Activated CD4-positive, alpha-beta T cell treated with anti-CD3 and anti-CD28 coated beads, Interleukin-2, amount 10 ng/mL, durations not matched to agents 24 days and 14 days (primary cell): ENCODE results near the gene OAS3. TPM values are rescaled to one million over a fixed set of nuclear protein-coding genes. Genes with fewer than 3 reads are reported as not detected.
"Not testable (repeated sequence)": the region's sequence is repeated elsewhere in the genome, so short reads cannot be mapped to it uniquely, and the experiment has no call there.

Experiments
- DNase-seq: peaks from one replicate; pipeline ENCODE4 v3.0.0; 2022
- H3K27ac Mint-ChIP-seq: one replicate; pipeline ENCODE4 v1.8.0; 2022; ENCODE audit warnings: mild to moderate bottlenecking, mixed read lengths
- H3K27me3 Mint-ChIP-seq: one replicate; pipeline ENCODE4 v1.8.0; 2022; ENCODE audit warnings: mixed read lengths
- H3K36me3 Mint-ChIP-seq: one replicate; pipeline ENCODE4 v1.8.0; 2022; ENCODE audit warnings: low read depth, mild to moderate bottlenecking, mixed read lengths
- H3K4me1 Mint-ChIP-seq: one replicate; pipeline ENCODE4 v1.8.0; 2021; ENCODE audit warnings: mixed read lengths
- H3K4me3 Mint-ChIP-seq: one replicate; pipeline ENCODE4 v1.8.0; 2022; ENCODE audit warnings: mild to moderate bottlenecking, moderate library complexity, mixed read lengths
- H3K9me3 Mint-ChIP-seq: one replicate; pipeline ENCODE4 v1.8.0; 2021; ENCODE audit warnings: mixed read lengths
- intact Hi-C: fragments of 100-400 bp; cut with micrococcal nuclease; formaldehyde crosslinking; loops from one replicate; pipeline ENCODE4 v1.15.1; 2023
- total RNA-seq: library from RNA; stranded (reverse); gene quantifications from 2 replicates; pipeline ENCODE4 v1.2.3, GENCODE V29; 2022

Gene OAS3
- total RNA-seq, 1 donor from 2014 or later: 48.9 TPM

DNA sequence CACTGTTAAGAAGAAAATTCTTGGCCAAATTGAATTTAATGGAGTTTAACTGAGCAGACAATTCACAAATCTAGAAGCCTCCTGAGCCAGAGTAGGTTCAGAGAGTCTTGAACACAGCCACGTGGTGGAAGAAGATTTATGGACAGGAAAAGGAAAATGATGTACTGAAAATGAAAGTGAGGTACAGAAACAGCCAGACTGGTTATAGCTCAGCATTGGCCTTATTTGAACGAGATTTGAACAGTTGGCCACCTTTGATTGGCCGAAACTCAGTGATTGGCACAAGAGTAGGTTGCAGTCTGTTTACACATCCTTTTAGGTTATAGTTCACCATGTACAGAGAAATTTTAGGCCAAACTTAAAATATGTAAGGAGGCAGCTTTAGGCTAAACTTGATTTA lies 50.0 kb downstream of the OAS3 start:
- peaks cover 59% of the 10 kb centered on the region for H3K4me1 Mint-ChIP-seq
- intact Hi-C loops: loop anchor here (1.0 kb wide), 1 partner anchor 10 kb away; the partner anchor contains the start of gene OAS2
- peak; percentile 82 for DNase-seq
- no peaks in the 10 kb centered on the region for H3K27me3 Mint-ChIP-seq
- peaks cover 23% of the 10 kb centered on the region for H3K9me3 Mint-ChIP-seq
- H3K27ac Mint-ChIP-seq: peak overlapping the region; percentile 91
- H3K4me3 Mint-ChIP-seq: peak overlapping the region; percentile 40
- H3K36me3 Mint-ChIP-seq: peaks cover 96% of the 10 kb centered on the region

DNA sequence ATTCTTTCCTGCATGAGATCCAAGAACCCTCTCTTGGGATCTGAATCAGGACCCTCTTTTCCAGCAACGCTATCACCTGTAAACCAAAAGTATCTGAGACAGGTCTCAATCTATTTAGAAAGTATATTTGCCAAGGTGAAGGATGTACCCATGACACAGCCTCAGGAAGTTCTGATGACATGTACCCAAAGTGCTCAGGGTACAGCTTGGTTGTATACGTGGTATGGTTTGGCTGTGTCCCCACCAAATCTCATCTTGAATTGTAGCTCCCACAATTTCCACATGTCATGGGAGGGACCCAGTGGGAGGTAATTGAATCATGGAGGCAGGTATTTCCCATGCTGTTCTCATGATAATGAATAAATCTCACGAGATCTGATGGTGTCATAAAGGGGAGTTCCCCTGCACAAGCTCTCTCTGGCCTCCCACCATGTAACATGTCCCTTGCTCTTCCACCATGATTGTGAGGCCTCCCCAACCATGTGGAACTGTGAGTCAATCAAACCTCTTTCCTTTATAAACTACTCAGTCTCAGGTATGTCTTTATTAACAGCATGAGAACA lies 50.6 kb downstream of the OAS3 start:
- not testable (repeated sequence) for DNase-seq, H3K27me3 Mint-ChIP-seq, H3K4me3 Mint-ChIP-seq
- peaks cover 22% of the 10 kb centered on the region for H3K9me3 Mint-ChIP-seq
- H3K4me1 Mint-ChIP-seq: peaks cover 59% of the 10 kb centered on the region
- intact Hi-C loops: loop anchor here (1.0 kb wide), 1 partner anchor 11 kb away; the partner anchor contains the start of gene OAS2
- peak overlapping the region; percentile 91 for H3K27ac Mint-ChIP-seq
- H3K36me3 Mint-ChIP-seq: peaks cover 94% of the 10 kb centered on the region

DNA sequence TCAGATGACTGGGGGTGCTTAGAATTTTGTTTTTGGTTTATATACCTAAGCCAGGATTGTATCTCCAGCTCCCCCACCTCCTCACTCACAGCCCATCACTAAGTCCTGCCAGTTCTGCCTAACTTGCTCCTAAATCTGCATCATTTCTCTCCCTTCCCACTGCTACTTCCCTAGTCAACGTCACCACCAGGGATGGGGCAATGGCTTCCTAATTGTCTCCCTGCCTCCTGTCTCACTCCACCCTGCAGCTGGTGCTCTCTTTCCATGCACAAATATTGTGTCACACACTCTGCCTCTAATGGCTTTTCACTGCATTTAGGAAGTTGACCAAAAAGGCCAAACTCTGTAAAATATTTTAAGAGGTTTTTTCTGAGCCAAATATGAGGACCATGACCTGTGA lies 51.5 kb downstream of the OAS3 start:
- intact Hi-C loops: loop anchor here (5.0 kb wide), 1 partner anchor 42 kb away; no protein-coding TSS in a partner anchor
- Mint-ChIP-seq H3K4me1 (peaks cover 58% of the 10 kb centered on the region), H3K27ac (peak overlapping the region; percentile 91), H3K9me3 (peaks cover 13% of the 10 kb centered on the region), H3K4me3 (no peak overlapping the region), H3K36me3 (peaks cover 90% of the 10 kb centered on the region), H3K27me3 (no peaks in the 10 kb centered on the region)
- DNase-seq: no peak

DNA sequence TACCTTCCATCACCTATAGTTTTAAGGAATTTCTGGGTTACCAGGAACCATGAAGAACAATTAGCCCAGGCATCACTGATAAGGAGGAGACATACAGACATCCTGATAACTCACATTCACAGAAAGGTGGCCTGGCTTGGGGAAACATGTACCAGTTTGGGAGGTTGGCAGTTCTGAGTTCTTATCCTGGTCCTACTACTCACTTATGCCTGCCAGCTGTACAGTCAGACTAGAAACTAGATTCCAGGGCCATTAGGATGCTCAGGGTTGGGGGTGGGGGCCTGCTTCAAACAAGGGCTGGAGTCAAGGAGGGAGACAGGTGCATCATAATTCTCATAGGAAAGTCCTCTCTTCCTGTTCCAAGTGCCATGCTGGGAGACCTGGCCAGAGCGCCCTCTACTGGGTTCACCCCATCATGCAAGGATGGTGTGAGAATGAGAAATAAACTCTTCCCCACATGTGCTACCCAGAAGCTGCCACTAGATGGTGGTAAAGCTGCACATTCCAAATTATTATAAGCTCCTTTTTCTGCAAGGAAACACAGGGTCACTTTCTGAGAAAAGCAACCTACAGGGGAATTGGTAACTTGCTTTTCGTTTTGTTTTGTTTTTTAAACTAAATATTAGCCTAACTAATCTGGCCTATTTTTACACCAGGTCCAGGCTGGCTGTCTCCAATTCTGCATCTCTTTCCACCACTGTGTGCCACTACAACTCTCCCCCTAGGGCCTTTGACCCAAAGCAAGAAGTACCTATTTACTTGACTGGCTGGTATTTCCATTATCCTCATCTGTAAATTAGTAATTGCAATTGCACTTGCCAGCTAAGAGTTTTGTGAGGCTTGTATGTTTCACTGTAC lies 54.5 kb downstream of the OAS3 start:
- intact Hi-C loops: loop anchor here (5.0 kb wide), 1 partner anchor 40 kb away; no protein-coding TSS in a partner anchor
- Mint-ChIP-seq H3K4me3 (no peak overlapping the region), H3K27ac (peak overlapping the region; percentile 51), H3K27me3 (no peaks in the 10 kb centered on the region), H3K36me3 (peaks cover 94% of the 10 kb centered on the region), H3K9me3 (peaks cover 15% of the 10 kb centered on the region), H3K4me1 (peaks cover 41% of the 10 kb centered on the region)
- peak; percentile 88 for DNase-seq

DNA sequence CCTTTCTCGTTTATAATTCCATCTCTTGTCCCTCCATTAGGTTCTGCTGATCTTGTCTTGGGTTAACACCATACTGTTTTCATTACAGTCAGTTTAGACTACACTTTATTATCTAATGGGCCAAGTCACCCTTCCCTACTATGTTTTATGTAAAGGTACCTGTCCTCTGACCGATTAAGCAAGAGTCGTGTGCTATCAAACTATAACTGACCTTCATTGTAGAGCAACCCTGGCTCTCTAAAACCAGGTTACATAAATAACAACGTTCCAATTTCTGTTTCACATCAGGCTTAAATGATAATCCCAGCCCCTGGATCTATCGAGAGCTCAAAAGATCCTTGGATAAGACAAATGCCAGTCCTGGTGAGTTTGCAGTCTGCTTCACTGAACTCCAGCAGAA lies 56.7 kb downstream of the OAS3 start:
- H3K4me3 Mint-ChIP-seq: no peak overlapping the region
- H3K27ac Mint-ChIP-seq: no peak overlapping the region
- H3K9me3 Mint-ChIP-seq: peaks cover 9% of the 10 kb centered on the region
- DNase-seq: no peak
- intact Hi-C loops: no loop called here
- peaks cover 24% of the 10 kb centered on the region for H3K4me1 Mint-ChIP-seq
- no peaks in the 10 kb centered on the region for H3K27me3 Mint-ChIP-seq
- H3K36me3 Mint-ChIP-seq: peaks cover 94% of the 10 kb centered on the region

DNA sequence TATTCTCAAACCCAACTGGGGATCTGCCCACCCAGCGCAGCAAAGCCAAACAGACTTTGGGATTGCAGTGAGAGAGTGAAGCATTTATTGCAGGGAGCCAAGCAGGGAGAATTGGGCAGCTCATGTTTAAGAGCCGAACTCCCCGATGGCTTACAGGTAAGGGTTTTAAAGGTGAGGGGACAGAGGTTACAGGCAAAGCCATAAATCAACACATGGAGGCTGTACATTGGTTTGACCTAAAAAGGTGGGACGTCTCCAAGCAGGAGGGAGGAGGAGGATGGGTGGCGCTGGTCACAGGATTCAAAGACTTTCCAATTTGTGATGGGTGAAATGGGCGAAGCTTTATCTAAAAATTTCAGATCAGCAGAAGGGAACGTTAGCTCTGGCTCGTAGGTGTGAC lies 58.2 kb downstream of the OAS3 start:
- Mint-ChIP-seq H3K27me3 (no peaks in the 10 kb centered on the region), H3K27ac (no peak overlapping the region), H3K36me3 (peaks cover 91% of the 10 kb centered on the region), H3K9me3 (peaks cover 9% of the 10 kb centered on the region), H3K4me1 (peaks cover 17% of the 10 kb centered on the region), H3K4me3 (no peak overlapping the region)
- intact Hi-C loops: no loop called here
- DNase-seq: no peak

DNA sequence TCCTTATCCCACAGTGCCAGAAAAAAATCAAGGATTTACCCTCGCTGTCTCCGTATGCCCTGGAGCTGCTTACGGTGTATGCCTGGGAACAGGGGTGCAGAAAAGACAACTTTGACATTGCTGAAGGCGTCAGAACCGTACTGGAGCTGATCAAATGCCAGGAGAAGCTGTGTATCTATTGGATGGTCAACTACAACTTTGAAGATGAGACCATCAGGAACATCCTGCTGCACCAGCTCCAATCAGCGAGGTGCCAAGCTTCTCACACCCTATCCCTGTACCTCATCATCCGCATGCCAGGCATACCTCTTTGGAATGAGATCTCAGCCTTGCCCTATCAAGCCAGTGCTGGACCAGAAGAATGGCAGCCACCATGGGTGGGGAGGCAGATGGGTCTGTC lies 59.2 kb downstream of the OAS3 start:
- no peaks in the 10 kb centered on the region for H3K27me3 Mint-ChIP-seq
- intact Hi-C loops: no loop called here
- no peak for DNase-seq
- H3K36me3 Mint-ChIP-seq: peaks cover 86% of the 10 kb centered on the region
- H3K4me3 Mint-ChIP-seq: no peak overlapping the region
- peaks cover 15% of the 10 kb centered on the region for H3K4me1 Mint-ChIP-seq
- peaks cover 9% of the 10 kb centered on the region for H3K9me3 Mint-ChIP-seq
- H3K27ac Mint-ChIP-seq: no peak overlapping the region

DNA sequence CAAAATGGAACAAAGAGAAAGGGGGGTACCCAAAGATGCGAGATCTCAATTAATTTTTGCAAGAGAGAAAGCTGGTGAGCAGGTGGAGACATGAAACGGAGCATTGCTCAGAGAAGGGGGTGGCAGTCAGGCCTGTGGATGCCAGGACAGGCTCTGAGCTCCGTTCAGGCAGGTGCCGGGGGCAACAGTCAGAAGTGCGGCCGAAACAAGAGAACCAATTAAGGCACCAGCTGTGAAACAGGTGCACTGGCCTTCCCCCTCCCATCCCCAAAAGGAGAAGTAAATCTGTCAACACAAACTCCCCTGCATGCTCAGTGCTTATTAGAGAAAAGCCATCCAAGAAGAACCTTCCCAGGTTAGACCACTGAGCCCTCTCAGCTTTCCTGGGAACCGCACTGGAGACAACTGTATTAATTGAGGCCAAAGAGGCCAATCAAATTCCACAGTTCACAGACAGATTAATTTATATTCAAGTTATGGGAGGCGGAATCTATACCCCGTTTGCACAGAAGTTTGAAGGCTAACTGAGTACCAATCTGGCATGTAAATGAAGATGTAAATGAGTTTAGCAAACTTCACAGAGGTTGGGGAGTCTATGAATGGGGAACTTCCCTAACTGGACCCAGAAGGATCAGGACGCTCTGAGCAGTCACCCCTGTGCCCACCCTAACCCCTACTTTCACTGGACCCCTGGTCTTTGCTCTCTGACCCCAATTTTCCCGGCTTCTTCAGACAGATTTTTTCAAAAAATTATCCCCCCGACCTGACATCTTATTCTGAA lies 60.9 kb downstream of the OAS3 start:
- Mint-ChIP-seq H3K4me1 (peaks cover 8% of the 10 kb centered on the region), H3K27me3 (no peaks in the 10 kb centered on the region), H3K9me3 (peaks cover 9% of the 10 kb centered on the region), H3K27ac (no peak overlapping the region), H3K4me3 (no peak overlapping the region), H3K36me3 (peaks cover 88% of the 10 kb centered on the region)
- no peak for DNase-seq
- intact Hi-C loops: no loop called here

DNA sequence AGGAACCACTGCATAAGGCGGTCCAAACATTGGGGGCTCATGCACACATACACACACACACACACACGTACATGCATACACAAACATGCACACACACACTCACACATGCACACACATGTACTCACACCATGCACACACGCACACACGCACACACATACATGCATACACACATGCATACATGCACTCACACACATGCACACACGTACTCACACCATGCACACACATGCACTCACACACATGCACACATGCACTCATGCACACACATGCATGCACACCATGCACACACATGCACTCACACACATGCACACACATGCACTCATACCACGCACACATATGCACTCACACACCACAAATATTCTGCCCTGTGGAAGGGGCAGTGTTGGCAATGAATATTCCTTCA lies 62.2 kb downstream of the OAS3 start:
- Mint-ChIP-seq H3K4me3 (no peak overlapping the region), H3K9me3 (peaks cover 9% of the 10 kb centered on the region), H3K27ac (no peak overlapping the region), H3K27me3 (no peaks in the 10 kb centered on the region), H3K36me3 (peaks cover 91% of the 10 kb centered on the region), H3K4me1 (peaks cover 5% of the 10 kb centered on the region)
- intact Hi-C loops: no loop called here
- DNase-seq: no peak

DNA sequence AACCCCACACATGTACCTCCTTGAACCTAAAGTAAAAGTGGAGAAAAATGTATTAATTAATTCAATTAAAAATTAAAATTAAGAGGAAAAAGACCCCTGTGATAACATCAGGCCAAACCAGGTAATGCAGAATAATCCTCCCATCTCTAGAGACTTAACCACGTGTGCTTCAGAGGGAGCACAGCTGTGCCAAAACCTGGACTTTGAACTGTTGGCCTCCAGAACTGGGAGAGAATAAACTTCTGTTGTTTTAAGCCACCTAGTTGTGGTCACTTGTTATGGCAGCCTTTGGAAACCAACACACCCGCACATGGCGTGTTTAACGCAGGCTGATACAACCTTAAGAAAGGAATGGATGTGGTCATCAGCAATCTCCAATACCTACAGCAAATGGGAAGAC lies 63.9 kb downstream of the OAS3 start:
- no peaks in the 10 kb centered on the region for H3K27me3 Mint-ChIP-seq
- H3K4me3 Mint-ChIP-seq: no peak overlapping the region
- peaks cover 9% of the 10 kb centered on the region for H3K9me3 Mint-ChIP-seq
- H3K36me3 Mint-ChIP-seq: peaks cover 87% of the 10 kb centered on the region
- peaks cover 9% of the 10 kb centered on the region for H3K4me1 Mint-ChIP-seq
- intact Hi-C loops: no loop called here
- DNase-seq: no peak
- H3K27ac Mint-ChIP-seq: no peak overlapping the region

DNA sequence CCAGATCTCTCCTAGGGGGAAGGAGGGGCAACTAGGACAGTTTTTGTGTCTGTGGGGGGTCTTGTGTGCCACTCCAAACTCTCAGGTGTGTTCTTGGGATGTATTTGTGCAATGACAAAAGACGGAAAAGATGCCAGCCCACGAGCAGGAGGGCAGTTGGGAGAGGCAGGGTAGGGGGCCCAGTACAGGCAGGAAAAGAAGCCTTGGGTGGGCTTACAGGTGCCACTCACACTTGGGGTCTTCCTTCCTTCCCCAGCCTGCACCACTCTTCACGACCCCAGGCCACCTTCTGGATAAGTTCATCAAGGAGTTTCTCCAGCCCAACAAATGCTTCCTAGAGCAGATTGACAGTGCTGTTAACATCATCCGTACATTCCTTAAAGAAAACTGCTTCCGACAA lies 64.4 kb downstream of the OAS3 start:
- H3K36me3 Mint-ChIP-seq: peaks cover 85% of the 10 kb centered on the region
- H3K4me3 Mint-ChIP-seq: no peak overlapping the region
- no peak overlapping the region for H3K27ac Mint-ChIP-seq
- no peak for DNase-seq
- H3K9me3 Mint-ChIP-seq: peaks cover 5% of the 10 kb centered on the region
- peaks cover 9% of the 10 kb centered on the region for H3K4me1 Mint-ChIP-seq
- intact Hi-C loops: no loop called here
- no peaks in the 10 kb centered on the region for H3K27me3 Mint-ChIP-seq

DNA sequence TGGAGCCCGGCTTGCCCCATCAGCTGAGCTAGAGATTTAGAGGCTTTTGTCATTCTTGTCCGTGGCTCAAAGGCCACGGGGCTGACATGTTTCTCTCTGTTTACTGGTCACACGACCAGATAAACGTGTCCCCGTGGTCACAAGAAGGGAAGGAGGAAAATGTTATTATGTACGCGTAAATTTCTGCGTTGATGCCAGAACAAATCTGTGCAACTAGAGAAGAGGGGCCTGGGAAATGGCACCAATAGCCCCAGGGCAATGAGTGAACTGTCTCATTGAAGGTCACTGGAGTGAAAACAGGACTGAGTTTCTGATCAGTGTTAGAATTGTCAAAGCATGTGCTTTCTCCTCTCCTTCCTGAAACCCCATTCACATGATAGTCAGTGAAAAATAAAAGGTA lies 65.4 kb downstream of the OAS3 start:
- Mint-ChIP-seq H3K4me3 (no peak overlapping the region), H3K27me3 (no peaks in the 10 kb centered on the region), H3K36me3 (peaks cover 83% of the 10 kb centered on the region), H3K9me3 (peaks cover under 1% of the 10 kb centered on the region), H3K27ac (no peak overlapping the region), H3K4me1 (peaks cover 9% of the 10 kb centered on the region)
- no peak for DNase-seq
- intact Hi-C loops: no loop called here

DNA sequence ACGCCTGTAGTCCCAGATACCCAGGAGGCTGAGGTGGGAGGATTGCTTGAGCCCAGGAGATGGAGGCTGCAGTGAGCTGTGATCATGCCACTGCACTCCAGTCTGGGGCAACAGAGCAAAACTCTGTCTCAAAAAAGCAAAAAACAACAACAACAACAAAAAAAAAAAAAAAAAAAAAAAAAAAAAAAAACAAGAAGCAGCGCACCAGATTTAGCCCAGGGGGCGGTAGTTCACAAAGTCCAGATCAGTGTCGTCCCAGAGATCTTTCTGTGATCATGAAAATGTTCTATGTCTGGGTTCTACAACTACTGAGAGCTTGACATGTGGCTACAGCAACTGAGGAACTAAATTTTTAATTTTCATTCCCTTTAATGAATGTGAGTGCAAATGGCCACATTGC lies 67.5 kb downstream of the OAS3 start:
- intact Hi-C loops: no loop called here
- H3K36me3 Mint-ChIP-seq: peaks cover 83% of the 10 kb centered on the region
- H3K27ac Mint-ChIP-seq: no peak overlapping the region

DNA sequence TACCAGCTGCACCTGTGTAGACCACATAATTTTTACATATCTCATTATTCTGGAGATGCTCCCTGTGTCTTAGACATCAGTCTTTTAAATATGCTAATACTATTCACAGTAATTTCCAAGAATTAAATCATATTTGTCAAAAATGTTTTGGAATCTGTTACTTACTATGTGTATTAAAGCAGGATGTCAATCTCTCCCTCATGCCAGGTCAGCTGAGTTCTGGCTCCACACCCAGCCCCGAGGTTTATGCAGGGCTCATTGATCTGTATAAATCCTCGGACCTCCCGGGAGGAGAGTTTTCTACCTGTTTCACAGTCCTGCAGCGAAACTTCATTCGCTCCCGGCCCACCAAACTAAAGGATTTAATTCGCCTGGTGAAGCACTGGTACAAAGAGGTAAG lies 67.9 kb downstream of the OAS3 start:
- DNase-seq: no peak
- Mint-ChIP-seq H3K27me3 (no peaks in the 10 kb centered on the region), H3K9me3 (peaks cover 7% of the 10 kb centered on the region), H3K27ac (no peak overlapping the region), H3K4me1 (peaks cover 7% of the 10 kb centered on the region), H3K36me3 (peaks cover 85% of the 10 kb centered on the region), H3K4me3 (no peak overlapping the region)
- intact Hi-C loops: no loop called here

More for the DNA sequence above, 67.5 kb downstream of the OAS3 start:
- Mint-ChIP-seq H3K27me3 (no peaks in the 10 kb centered on the region), H3K4me1 (peaks cover 7% of the 10 kb centered on the region), H3K9me3 (peaks cover 4% of the 10 kb centered on the region), H3K4me3 (no peak overlapping the region)
- DNase-seq: no peak
